Muscle layer of colon (tissue), 2 donors: ENCODE data around the gene CRTC3.
"Not testable (repeated sequence)": the region's sequence is repeated elsewhere in the genome, so short reads cannot be mapped to it uniquely, and the experiment has no call there.

ENCODE experiments used
- H3K27ac ChIP-seq: one replicate; pipeline ENCODE4 v1.7.0; 2013; ENCODE audit warnings: low read depth, mild to moderate bottlenecking, low read length, moderate library complexity
- H3K27me3 ChIP-seq, 2 donors: one replicate each; pipeline ENCODE4 v1.7.0; 2013; ENCODE audit warnings: low read length in 2 of 2, mild to moderate bottlenecking in 2 of 2; ENCODE audit not compliant: insufficient read depth in 2 of 2, control insufficient read depth in 1 of 2
- H3K36me3 ChIP-seq: one replicate; pipeline ENCODE4 v1.7.0; 2013; ENCODE audit warnings: mild to moderate bottlenecking, low read length; ENCODE audit not compliant: insufficient read depth
- H3K4me1 ChIP-seq: one replicate; pipeline ENCODE4 v1.7.0; 2013; ENCODE audit warnings: mild to moderate bottlenecking, low read length; ENCODE audit not compliant: insufficient read depth
- H3K4me3 ChIP-seq, 2 donors: one replicate each; pipeline ENCODE4 v1.7.0; 2013; ENCODE audit warnings: low read length in 2 of 2, low read depth in 1 of 2, mild to moderate bottlenecking in 1 of 2, moderate library complexity in 1 of 2
- H3K9ac ChIP-seq: one replicate; pipeline ENCODE4 v1.7.0; 2013; ENCODE audit warnings: low read length
- H3K9me3 ChIP-seq: one replicate; pipeline ENCODE4 v1.7.0; 2013; ENCODE audit warnings: mild to moderate bottlenecking, low read length
- donor health status: abdominal sarcoma.
- donor health status: Adenocarcinoma of cecum.

Gene CRTC3

DNA sequence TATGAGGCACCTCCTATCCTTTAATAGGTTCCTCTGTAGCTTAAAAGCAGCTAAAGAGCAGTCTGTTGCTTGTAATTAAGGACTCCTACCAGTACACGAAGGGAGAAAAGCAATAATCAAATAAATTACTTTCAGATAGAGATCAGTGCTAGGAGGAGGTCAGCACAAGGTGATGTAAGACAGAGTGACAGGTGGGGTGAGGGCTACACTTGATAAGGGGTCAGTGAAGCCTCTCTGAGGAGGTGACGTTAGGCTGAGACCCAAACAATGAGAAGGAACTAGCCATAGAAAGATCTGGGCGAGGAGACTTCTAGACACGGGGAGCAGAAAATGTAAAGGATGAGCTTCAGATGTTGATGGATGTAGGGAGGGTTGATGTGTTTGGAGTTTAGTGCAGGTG lies 129.8 kb downstream of the CRTC3 start:
- H3K27ac ChIP-seq, result no peak overlapping the region
- no peaks in the 10 kb centered on the region for H3K9me3 ChIP-seq
- H3K4me3 ChIP-seq, result no peak overlapping the region
- no peaks in the 10 kb centered on the region for H3K27me3 ChIP-seq
- no peak overlapping the region for H3K9ac ChIP-seq
- H3K4me1 ChIP-seq, result peaks cover 2% of the 10 kb centered on the region
- H3K36me3 ChIP-seq, result no peaks in the 10 kb centered on the region

DNA sequence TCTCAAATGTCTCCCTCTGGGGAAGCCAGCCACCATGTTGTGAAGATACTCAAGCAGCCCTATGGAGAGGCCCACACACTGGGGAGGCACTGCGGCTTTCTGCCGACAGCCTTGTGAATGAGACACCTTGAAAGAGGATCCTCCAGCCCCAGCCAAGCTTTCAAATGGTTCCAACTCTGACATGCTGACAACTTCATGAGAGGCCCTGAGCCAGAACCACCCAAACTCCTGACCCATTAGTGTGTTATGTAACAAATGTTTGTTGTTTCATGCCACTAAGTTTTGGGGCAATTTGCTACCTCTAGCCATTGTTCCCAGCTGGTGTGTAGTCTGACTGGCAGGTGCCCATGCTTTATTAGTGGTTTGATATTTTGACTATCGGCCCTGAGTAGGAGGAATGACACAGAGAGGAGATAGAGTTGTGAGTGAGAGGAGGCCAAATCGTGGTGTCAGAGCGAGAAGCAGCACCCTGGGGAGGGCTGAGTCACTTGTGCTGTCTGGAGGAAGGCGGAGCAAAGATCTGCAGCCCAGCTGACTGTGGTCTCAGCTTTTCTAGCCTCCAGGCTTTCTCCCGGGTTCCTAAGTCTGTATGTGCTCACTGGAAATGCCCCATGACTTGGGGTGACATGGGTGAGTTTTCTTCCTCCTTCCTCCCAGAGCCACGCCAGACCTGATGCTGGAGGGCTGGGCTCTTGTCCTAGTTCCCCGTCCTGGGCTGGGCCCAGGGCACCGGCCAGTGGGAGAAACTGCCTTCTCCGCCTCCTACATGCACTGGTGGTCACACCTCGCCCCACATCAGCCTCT lies 130.7 kb downstream of the CRTC3 start:
- H3K27me3 ChIP-seq, result no peaks in the 10 kb centered on the region
- H3K9ac ChIP-seq, result no peak overlapping the region
- no peak overlapping the region for H3K27ac ChIP-seq
- no peaks in the 10 kb centered on the region for H3K4me1 ChIP-seq
- H3K36me3 ChIP-seq, result no peaks in the 10 kb centered on the region
- no peak overlapping the region for H3K4me3 ChIP-seq
- H3K9me3 ChIP-seq, result no peaks in the 10 kb centered on the region

DNA sequence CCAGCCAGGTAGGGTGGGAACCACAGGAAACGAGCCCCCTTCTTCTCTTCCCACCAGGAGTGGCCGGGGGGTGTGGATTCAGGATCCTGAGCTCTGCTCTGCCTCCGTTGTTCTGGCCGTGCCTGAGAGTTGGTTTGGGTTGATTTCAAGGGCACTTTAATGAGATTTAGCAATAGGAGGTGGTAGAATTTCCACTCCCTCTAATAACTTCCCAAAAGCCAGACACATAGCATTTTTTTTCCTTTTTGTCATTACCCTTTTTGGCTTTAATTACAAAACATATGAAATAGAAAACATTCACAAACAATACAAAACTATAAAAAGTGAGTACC lies 131.2 kb downstream of the CRTC3 start:
- not testable (repeated sequence) for H3K9ac ChIP-seq, H3K4me1 ChIP-seq, H3K27ac ChIP-seq, H3K36me3 ChIP-seq, H3K4me3 ChIP-seq, H3K27me3 ChIP-seq, H3K9me3 ChIP-seq

DNA sequence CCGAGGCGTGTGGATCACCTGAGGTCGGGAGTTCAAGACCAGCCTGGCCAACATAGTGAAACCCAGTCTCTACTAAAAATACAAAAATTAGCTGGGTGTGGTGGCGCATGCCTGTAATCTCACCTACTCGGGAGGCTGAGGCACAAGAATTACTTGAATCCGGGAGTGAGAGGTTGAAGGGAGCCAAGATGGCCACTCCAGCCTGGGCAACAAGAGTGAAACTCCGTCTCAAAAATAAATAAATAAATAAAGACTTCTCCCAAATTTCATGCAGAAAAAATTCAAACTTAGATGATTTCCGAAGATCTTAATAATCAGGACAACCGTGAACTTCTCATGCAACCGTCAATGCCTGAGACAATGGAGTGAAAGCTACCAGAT lies 134.3 kb downstream of the CRTC3 start:
- not testable (repeated sequence) for H3K4me1 ChIP-seq, H3K27ac ChIP-seq, H3K27me3 ChIP-seq, H3K4me3 ChIP-seq, H3K36me3 ChIP-seq, H3K9me3 ChIP-seq, H3K9ac ChIP-seq

DNA sequence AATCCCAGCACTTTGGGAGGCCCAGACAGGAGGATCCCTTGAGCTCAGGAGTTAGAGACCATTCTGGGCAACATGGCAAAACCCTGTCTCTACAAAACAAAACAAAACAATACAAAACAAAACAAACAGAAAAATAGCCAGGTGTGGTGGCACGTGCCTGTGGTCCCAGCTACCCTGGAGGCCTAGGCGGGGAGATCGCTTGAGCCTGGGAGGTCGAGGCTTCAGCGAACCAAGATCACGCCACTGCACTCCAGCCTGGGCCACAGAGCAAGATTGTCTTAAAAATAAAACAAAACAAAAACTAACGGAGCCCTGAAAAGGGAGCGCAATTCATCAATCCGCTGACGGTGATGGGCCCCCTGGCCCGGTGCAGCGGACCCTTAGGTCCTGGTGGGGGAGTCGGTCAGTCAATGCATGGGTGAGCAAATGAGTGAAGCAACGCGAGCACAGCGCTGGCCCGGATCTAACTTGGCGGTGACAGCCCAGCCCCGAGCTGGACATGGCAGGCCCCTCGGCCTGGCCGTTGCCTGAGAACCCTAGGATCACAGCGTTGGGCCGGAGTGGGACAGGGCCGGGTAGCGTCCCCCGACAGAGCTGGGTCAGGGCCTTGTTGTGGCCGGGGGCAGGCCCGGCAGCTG lies 135.0 kb downstream of the CRTC3 start:
- Histone ChIP-seq H3K9me3 (no peaks in the 10 kb centered on the region), H3K36me3 (no peaks in the 10 kb centered on the region), H3K27ac (peak overlapping the region; percentile 86), H3K4me3 (peak overlapping the region; percentile 76 to 97), H3K4me1 (no peaks in the 10 kb centered on the region), H3K9ac (peak overlapping the region; percentile 53), H3K27me3 (no peaks in the 10 kb centered on the region)

DNA sequence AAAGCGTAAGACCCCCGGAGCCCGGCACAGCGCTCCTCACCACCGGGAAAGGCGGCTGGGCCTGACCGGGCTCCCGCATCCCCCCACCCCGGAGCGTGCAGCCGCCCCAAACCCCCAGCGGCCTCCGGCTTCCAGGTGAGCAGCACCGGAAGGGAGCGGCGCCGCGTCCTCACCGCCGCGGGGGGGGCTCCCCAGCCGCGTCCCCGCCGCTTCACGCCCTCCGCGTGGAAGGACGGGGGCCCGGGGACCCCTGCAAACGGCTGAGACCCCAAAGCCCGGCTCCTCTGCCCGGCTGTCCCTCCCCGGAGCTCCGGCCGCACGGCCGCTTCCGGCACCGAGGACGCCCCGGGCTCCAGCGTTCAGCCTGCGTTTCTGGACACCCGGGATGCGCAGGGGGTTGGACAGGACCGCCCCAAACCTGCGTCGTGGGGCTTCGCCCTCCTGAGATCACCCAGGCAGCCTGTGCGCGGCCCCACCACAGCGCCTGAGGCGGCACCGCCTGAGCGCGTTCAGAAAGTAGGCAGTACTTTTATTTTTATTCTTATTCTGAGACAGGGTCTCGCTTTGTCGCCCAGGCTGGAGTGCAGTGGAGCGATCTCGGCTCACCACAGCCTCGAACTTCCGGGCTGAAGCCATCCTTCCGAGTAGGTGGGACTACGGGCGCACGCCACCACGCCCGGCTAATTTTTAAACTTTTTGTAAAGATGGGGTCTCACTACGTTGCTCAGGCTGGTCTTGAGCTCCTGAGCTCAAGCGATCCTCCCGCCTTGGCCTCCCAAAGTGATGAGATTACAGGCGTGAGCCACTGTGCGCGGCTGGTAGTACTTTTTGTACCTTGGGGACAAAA lies 135.8 kb downstream of the CRTC3 start:
- Histone ChIP-seq H3K27me3 (no peaks in the 10 kb centered on the region), H3K4me3 (peak overlapping the region; percentile 76 to 97), H3K27ac (peak overlapping the region; percentile 86), H3K4me1 (no peaks in the 10 kb centered on the region), H3K9me3 (no peaks in the 10 kb centered on the region), H3K9ac (peak overlapping the region; percentile 53), H3K36me3 (no peaks in the 10 kb centered on the region)

DNA sequence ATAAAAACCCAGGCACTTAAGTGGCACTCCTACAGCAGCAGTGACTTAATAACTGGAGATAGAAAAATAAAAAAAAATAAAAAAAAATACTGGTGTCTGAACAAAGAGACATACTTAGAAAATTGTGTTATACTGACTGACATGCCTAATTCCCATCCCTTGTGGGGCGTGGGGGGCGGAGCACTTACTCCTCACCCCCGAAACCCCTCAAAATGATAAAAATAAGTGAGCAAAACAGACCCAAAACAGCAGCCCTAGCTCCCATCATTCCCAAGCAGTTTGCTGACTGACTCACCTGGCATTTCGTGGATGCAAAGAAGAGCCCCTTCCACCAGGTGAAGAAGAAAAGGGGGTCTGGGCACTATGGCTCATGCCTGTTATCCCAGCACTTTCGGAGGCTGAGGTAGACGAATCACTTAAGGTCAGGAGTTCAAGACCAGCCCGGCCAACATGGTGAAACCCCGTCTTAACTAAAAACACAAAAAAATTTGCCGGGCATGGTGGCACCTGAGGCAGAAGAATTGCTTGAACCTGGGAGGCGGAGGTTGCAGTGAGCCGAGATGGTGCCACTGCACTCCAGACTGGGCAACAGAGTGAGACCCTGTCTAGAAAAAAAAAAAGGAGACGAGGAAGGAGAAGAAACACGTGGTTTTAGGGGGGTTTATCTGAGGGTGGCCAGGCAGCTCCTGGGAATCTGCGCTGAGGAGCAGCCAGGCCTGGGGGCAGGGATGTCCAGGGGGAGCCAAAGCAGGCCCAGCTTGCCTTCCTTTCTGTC lies 136.6 kb downstream of the CRTC3 start:
- H3K27ac ChIP-seq, result peak overlapping the region; percentile 86
- H3K27me3 ChIP-seq, result no peaks in the 10 kb centered on the region
- H3K9ac ChIP-seq, result no peak overlapping the region
- no peaks in the 10 kb centered on the region for H3K4me1 ChIP-seq
- H3K9me3 ChIP-seq, result no peaks in the 10 kb centered on the region
- no peaks in the 10 kb centered on the region for H3K36me3 ChIP-seq
- H3K4me3 ChIP-seq, result peak overlapping the region; percentile 76 to 97

DNA sequence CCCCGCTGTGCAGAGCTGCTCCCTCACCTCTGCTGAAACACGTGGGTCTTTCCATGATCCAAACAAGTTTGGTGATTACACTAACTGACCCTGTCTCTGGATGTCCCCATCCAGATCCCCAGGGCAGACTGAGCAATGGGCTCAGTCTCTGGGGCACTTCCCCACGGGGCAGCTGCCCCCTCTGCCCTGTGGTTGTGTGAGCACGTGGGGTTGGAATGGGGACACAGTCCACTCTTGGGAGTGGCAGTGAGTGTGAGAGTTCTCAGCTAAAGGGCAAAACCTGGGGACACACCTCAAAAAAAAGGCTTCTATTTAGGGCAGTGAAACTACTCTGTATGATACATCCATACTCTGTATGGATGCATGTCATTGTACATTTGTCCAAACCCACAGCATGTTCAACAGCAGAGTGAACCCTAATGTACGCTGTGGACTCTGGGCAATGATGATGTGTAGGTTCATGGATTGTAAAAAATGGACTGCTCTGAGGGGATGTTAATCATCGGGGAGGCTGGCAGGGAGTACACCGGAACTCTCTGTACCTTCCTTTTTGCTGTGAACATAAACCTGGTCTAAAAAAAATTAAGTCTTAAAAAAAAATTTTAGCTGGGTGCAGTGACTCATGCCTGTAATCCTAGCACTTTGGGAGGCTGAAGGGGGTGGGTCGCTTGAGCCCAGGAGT lies 137.5 kb downstream of the CRTC3 start:
- Histone ChIP-seq H3K9ac (no peak overlapping the region), H3K4me1 (no peaks in the 10 kb centered on the region), H3K36me3 (no peaks in the 10 kb centered on the region), H3K9me3 (no peaks in the 10 kb centered on the region), H3K4me3 (no peak overlapping the region), H3K27ac (no peak overlapping the region), H3K27me3 (no peaks in the 10 kb centered on the region)

DNA sequence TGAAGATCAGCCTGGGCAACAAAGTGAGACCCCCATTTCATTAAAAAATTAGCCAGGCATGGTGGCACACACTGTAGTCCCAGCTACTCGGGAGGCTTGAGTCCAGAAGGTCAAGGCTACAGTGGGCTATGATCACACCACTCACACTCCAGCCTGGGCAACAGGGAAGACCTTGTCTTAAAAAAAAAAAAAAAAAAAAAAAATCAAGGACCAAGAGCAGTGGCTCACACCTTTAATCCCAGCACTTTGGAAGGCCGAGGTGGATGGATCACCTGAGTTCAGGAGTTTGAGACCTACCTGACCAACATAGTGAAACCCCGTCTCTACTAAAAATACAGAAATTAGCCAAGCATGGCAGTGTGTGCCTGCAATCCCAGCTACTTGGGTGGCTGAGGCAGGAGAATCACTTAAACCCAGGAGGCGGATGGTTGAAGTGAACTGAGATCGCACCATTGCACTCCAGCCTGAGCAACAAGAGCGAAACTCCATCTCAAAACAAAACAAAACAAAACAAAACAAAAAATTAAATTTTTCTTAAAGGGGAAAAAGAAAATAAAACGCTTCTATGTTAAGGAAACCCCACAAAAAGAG lies 138.1 kb downstream of the CRTC3 start:
- H3K27ac ChIP-seq, H3K9me3 ChIP-seq, H3K36me3 ChIP-seq, H3K4me1 ChIP-seq, H3K9ac ChIP-seq, H3K27me3 ChIP-seq, H3K4me3 ChIP-seq: not testable (repeated sequence)

DNA sequence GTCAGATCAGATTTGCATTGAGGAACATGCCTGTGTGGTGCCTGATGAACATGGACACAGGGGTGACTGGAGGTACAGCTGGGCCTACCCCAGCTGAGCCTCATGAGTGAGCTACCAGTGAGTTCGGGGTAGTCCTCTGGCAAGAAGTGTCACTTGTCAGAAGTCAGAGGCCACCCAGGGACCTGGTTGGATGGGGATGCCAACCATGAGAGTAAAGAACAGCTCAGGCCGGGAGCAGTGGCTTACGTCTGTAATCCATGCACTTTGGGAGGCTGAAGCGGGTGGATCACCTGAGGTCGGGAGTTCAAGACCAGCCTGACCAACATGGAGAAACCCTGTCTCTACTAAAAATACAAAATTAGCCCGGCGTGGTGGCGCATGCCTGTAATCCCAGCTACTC lies 140.9 kb downstream of the CRTC3 start:
- H3K27me3 ChIP-seq, H3K9me3 ChIP-seq, H3K27ac ChIP-seq, H3K9ac ChIP-seq, H3K4me3 ChIP-seq, H3K36me3 ChIP-seq, H3K4me1 ChIP-seq: not testable (repeated sequence)
